Endothelial cell of umbilical vein (primary cell): Measurements from ENCODE around the gene RIMBP3C.
"Not testable (repeated sequence)": the region's sequence is repeated elsewhere in the genome, so short reads cannot be mapped to it uniquely, and the experiment has no call there.

Experiments used
- EZH2 ChIP-seq: IDR thresholded peaks from 2 replicates; pipeline ENCODE4 v1.6.1; 2012; ENCODE audit warnings: borderline replicate concordance, low read depth, mild to moderate bottlenecking, moderate library complexity, low read length, inconsistent platforms; ENCODE audit not compliant: severe bottlenecking
- FOS ChIP-seq: IDR thresholded peaks from 2 replicates; pipeline ENCODE4 v1.6.1; 2011; ENCODE audit warnings: mild to moderate bottlenecking, low read length, moderate library complexity, borderline replicate concordance; ENCODE audit not compliant: insufficient read depth
- JUN ChIP-seq: IDR thresholded peaks from 2 replicates; pipeline ENCODE4 v1.6.1; 2011; ENCODE audit warnings: borderline replicate concordance, low read depth; ENCODE audit not compliant: insufficient read length, insufficient read depth
- POLR2A ChIP-seq: IDR thresholded peaks from 2 replicates; pipeline ENCODE4 v1.6.1; 2012; ENCODE audit warnings: low read depth, mild to moderate bottlenecking, control low read depth, low read length
- POLR2AphosphoS5 ChIP-seq: IDR thresholded peaks from 2 replicates; pipeline ENCODE4 v1.6.1; 2012; ENCODE audit warnings: low read depth, mild to moderate bottlenecking, control low read depth, low read length, moderate library complexity; ENCODE audit not compliant: insufficient read depth
- TF ChIP-seq, protein P1 (sequence below), 2 donors: IDR thresholded peaks; 1 replicate in 1 of 2; 2 replicates in 1 of 2; pipeline ENCODE4 v1.5.1; 2011; ENCODE audit warnings: low read length in 2 of 2, mild to moderate bottlenecking in 2 of 2, moderate library complexity in 2 of 2, control low read depth in 1 of 2, inconsistent platforms in 1 of 2, low read depth in 1 of 2; ENCODE audit not compliant: insufficient read depth in 1 of 2; ENCODE audit errors: extremely low read depth in 1 of 2
- TF ChIP-seq, protein P2 (sequence below): IDR thresholded peaks from 2 replicates; pipeline ENCODE4 v1.6.1; 2011; ENCODE audit not compliant: insufficient read depth, insufficient read length

DNA sequence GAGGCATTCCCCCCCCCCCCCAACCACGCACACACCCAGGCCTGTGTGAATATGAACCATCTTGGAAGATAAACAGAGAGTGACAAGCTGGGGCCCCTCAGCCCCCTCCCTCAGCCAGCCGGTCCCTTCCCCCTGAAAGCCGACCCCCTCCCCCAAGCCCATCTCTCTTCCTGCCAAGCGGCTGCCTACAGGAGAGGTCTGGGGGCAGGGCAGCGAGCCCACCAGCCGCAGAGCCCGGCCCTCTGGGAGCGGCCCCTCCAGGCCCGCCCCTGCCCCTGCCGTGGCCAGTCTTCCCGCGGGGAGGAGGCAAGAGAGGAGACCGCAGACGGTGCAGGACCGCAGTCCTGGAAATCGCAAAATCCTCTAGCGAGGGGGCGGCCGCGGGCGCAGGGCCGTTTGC is 34.7 kb downstream of the RIMBP3C start:
- TF ChIP-seq, protein P1, sequence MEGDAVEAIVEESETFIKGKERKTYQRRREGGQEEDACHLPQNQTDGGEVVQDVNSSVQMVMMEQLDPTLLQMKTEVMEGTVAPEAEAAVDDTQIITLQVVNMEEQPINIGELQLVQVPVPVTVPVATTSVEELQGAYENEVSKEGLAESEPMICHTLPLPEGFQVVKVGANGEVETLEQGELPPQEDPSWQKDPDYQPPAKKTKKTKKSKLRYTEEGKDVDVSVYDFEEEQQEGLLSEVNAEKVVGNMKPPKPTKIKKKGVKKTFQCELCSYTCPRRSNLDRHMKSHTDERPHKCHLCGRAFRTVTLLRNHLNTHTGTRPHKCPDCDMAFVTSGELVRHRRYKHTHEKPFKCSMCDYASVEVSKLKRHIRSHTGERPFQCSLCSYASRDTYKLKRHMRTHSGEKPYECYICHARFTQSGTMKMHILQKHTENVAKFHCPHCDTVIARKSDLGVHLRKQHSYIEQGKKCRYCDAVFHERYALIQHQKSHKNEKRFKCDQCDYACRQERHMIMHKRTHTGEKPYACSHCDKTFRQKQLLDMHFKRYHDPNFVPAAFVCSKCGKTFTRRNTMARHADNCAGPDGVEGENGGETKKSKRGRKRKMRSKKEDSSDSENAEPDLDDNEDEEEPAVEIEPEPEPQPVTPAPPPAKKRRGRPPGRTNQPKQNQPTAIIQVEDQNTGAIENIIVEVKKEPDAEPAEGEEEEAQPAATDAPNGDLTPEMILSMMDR (IDR thresholded peaks at IDR 0.05; ENCODE audit: extremely low read depth in 1 of 2, insufficient read depth in 1 of 2, low read depth in 1 of 2, low read length in 2 of 2): not testable (repeated sequence)
- TF ChIP-seq POLR2A, POLR2AphosphoS5, EZH2, FOS, JUN: not testable (repeated sequence)
- TF ChIP-seq, protein P2, sequence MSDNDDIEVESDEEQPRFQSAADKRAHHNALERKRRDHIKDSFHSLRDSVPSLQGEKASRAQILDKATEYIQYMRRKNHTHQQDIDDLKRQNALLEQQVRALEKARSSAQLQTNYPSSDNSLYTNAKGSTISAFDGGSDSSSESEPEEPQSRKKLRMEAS: not testable (repeated sequence)
